ENCODE results near the gene GAS2L1. TPM values are rescaled to one million over a fixed set of nuclear protein-coding genes. Genes with fewer than 3 reads are reported as not detected.

The GAS2L1 gene
- polyA plus RNA-seq, 2 of the 4 experiments (the other 2 are of a cell fraction), result 7.6 to 17.2 TPM

DNA sequence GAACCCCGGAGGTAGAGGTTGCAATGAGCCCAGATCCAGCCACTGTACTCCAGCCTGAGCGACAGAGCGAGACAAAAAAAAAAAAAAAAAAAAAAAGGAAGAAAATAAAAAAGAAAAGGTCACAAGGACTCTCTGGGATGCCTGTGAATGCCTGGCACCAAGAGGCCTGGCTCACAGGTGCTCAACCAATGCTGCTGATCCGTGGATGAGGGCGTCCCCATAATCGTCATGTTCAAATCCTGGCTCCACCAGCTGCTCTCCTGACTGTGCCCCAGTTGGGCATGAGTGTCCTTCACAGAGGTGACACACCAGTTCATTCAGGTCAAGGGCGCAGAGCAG, 645 bp upstream of the GAS2L1 start:
- ChIA-PET POLR2A (interaction anchor here (1.4 kb wide), 1 partner anchor 37 kb away, joined by 4 read pairs; the partner anchor contains the start of gene EWSR1), CTCF (interaction anchor here (0.6 to 5.6 kb wide), 15 partner anchors 8 to 58 kb away, joined by 3 to 40 read pairs (median 4); no protein-coding TSS in a partner anchor)
- H3K4me3 ChIP-seq, result peak overlapping the region; percentile 80
- peak; percentile 0 to 1; a peak in 3 of 6 replicates for ATAC-seq
- H3K27ac ChIP-seq, result peak overlapping the region; percentile 96 to 98
- DNase-seq (ENCODE audit: low read depth in 1 of 2, low spot score in 1 of 2), result no peak
- H3K4me1 ChIP-seq, result peaks cover 41% of the 10 kb centered on the region
- TF ChIP-seq MAFK (IDR thresholded peaks at IDR 0.05; ENCODE audit: partially characterized antibody) (no peak), CHD4 (IDR thresholded peaks at IDR 0.05; ENCODE audit: borderline replicate concordance) (no peak)
- WGBS (ENCODE audit: missing lambda C conversion rate), result 35% methylated on average over 3 of the region's 7 CpGs
- no peak for FAIRE-seq
- H3K9me3 ChIP-seq, result no peaks in the 10 kb centered on the region
- H3K4me2 ChIP-seq, result peak overlapping the region; percentile 94

DNA sequence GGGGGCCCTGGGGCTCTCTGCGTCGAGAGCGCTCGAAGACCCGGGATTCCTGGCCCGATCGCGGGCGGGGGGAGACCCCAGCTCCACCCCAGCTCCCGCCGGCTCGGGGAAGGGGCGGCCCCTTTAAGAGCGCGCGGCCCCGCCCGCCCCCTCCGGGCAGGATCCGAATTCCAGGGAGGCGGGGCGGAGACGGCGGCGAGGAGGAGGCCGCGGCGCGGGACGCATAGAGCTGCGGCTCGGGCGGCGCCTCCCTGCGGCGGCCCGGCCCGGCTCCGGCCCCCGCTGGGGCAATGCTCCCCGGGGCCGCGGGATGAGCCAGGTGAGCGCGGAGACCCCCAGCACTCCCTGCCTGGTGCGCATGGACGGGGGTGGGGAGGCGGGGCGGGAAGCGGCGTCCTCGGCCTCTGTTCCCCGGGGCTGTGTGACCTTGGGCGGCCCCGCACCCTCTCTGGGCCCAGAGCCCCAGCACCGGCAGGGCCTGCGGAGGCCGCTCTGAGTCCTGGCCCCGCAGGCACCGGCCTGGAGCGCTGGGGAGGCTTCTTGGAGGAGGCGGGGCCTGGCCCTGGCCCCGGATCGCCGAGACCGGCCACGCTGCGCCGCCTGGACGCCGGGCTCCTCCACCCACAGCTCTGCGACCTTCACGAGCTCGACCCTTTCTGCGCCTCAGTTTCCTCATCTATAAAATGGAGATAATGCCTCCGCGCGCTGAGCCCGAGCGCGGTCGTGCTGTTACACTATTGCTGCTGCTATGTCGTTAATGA, 565 bp downstream of the GAS2L1 start:
- H3K4me1 ChIP-seq, result peaks cover 50% of the 10 kb centered on the region
- TF ChIP-seq, protein P1, sequence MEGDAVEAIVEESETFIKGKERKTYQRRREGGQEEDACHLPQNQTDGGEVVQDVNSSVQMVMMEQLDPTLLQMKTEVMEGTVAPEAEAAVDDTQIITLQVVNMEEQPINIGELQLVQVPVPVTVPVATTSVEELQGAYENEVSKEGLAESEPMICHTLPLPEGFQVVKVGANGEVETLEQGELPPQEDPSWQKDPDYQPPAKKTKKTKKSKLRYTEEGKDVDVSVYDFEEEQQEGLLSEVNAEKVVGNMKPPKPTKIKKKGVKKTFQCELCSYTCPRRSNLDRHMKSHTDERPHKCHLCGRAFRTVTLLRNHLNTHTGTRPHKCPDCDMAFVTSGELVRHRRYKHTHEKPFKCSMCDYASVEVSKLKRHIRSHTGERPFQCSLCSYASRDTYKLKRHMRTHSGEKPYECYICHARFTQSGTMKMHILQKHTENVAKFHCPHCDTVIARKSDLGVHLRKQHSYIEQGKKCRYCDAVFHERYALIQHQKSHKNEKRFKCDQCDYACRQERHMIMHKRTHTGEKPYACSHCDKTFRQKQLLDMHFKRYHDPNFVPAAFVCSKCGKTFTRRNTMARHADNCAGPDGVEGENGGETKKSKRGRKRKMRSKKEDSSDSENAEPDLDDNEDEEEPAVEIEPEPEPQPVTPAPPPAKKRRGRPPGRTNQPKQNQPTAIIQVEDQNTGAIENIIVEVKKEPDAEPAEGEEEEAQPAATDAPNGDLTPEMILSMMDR (IDR thresholded peaks at IDR 0.05), result peak; percentile 22
- 0 out of 2 replicates have a peak, but pooled peaks have one; percentile 26 for TF ChIP-seq PHF8 (IDR thresholded peaks at IDR 0.05; ENCODE audit: borderline replicate concordance, low read depth)
- TF ChIP-seq CBX2 (IDR thresholded peaks at IDR 0.05; ENCODE audit: borderline replicate concordance, low read depth), result no peak
- 0 out of 2 replicates have a peak, but pooled peaks have one; percentile 25 for TF ChIP-seq ESRRA (IDR thresholded peaks at IDR 0.05; ENCODE audit: borderline replicate concordance, low read length)
- TF ChIP-seq JUN (IDR thresholded peaks at IDR 0.05), result peak; percentile 48 to 62; a peak in 2 of 5 replicates
- no peak for TF ChIP-seq NR3C1 (IDR thresholded peaks at IDR 0.05)
- peak; percentile 38 for TF ChIP-seq POLR2A (IDR thresholded peaks at IDR 0.05; ENCODE audit: low read length)
- peak; percentile 90 for TF ChIP-seq ZFP36 (IDR thresholded peaks at IDR 0.05; ENCODE audit: borderline replicate concordance, partially characterized antibody)
- TF ChIP-seq, protein P2, sequence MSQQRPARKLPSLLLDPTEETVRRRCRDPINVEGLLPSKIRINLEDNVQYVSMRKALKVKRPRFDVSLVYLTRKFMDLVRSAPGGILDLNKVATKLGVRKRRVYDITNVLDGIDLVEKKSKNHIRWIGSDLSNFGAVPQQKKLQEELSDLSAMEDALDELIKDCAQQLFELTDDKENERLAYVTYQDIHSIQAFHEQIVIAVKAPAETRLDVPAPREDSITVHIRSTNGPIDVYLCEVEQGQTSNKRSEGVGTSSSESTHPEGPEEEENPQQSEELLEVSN (IDR thresholded peaks at IDR 0.05; ENCODE audit: borderline replicate concordance, low read depth), result no peak
- no peak for FAIRE-seq
- POLR2A ChIA-PET, result interaction anchor here (0.6 to 1.4 kb wide), 2 partner anchors 37 to 38 kb away, joined by 4 to 6 read pairs; partner anchors contain the start of gene EWSR1
- DNase-seq (ENCODE audit: low read depth in 1 of 2, low spot score in 1 of 2), result peak; percentile 50 to 64
- peak overlapping the region; percentile 94 for H3K4me2 ChIP-seq
- peak overlapping the region; percentile 80 for H3K4me3 ChIP-seq
- ATAC-seq, result peak; percentile 57 to 72
- H3K9me3 ChIP-seq, result no peaks in the 10 kb centered on the region
- peak overlapping the region; percentile 96 to 98 for H3K27ac ChIP-seq
- WGBS (ENCODE audit: missing lambda C conversion rate), result 2% methylated on average over 17 of the region's 83 CpGs
- CTCF ChIA-PET, result interaction anchor here (0.6 to 5.6 kb wide), 13 partner anchors 10 to 59 kb away, joined by 3 to 40 read pairs (median 3); no protein-coding TSS in a partner anchor

DNA sequence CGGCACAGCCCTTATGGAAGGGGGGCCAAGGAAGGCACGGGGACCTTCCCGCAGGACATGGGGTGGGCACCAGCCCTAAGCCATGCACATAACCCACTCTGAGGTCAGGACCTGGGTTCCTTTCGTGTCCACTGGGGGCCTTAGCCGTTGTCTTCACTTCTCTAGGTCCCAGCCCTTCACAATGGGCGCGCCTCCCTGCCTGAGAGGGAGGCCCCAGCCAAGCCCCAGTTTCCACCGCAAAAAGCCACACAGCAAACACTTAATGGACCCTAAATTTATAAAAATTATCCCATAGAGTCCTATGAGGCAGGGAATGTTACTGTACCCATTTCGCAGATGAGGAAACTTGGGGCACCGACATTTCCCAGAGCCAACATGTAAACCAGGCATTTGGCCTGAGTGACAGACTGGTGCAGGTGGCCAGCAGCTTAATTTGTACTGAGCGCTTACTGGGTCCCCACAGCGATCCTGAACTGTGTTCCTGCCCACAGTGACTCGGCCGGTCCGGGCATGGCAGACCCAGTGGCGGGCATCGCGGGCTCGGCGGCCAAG, 1.2 kb downstream of the GAS2L1 start:
- peak overlapping the region; percentile 80 for H3K4me3 ChIP-seq
- no peak for DNase-seq (ENCODE audit: low read depth in 1 of 2, low spot score in 1 of 2)
- WGBS (ENCODE audit: missing lambda C conversion rate), result 74% methylated on average over 17 of the region's 20 CpGs
- FAIRE-seq, result no peak
- no peaks in the 10 kb centered on the region for H3K9me3 ChIP-seq
- CTCF ChIA-PET, result interaction anchor here (1.2 to 5.6 kb wide), 3 partner anchors 24 to 52 kb away, joined by 3 to 40 read pairs (median 11); no protein-coding TSS in a partner anchor
- TF ChIP-seq, protein P1 (IDR thresholded peaks at IDR 0.05), result no peak
- TF ChIP-seq KDM1A (IDR thresholded peaks at IDR 0.05; ENCODE audit: low read depth), result peak; percentile 79; the same call in 1 of the 2 replicates
- no peak for TF ChIP-seq SMC3 (IDR thresholded peaks at IDR 0.05)
- peak overlapping the region; percentile 96 to 98 for H3K27ac ChIP-seq
- H3K4me2 ChIP-seq, result peak overlapping the region; percentile 94
- H3K4me1 ChIP-seq, result peaks cover 50% of the 10 kb centered on the region
- POLR2A ChIA-PET, result no interaction called here
- no peak for ATAC-seq

Measured in A549 (cell line).